ENCODE data around the gene RNPEPL1.
A peak's percentile ranks its signal among the peaks of the same experiment; 100 is the strongest.

Gene RNPEPL1

GRCh38 chr2:240627736-240628506 lies 59.6 kb downstream of the RNPEPL1 start:
- DNase-seq: no peak

- DNase-seq: peak; percentile 4
Observed at GRCh38 chr2:240628507-240628807, 60.2 kb downstream of the RNPEPL1 start.

GRCh38 chr2:240628808-240629618 lies 60.7 kb downstream of the RNPEPL1 start:
- DNase-seq: peak; percentile 4

GRCh38 chr2:240629619-240629967 lies 61.3 kb downstream of the RNPEPL1 start:
- DNase-seq: peak; percentile 1

GRCh38 chr2:240629968-240630770 lies 61.9 kb downstream of the RNPEPL1 start:
- peak; percentile 5 for DNase-seq

Measured in activated CD4-positive, alpha-beta T cell treated with anti-CD3 and anti-CD28 coated beads for 1 hour (primary cell).